Prostate gland (tissue), 2 donors: ENCODE data around the gene ABI3BP. TPM values are rescaled to one million over a fixed set of nuclear protein-coding genes. Genes with fewer than 3 reads are reported as not detected.
A peak's percentile ranks its signal among the peaks of the same experiment; 100 is the strongest.
"Not testable (repeated sequence)": the region's sequence is repeated elsewhere in the genome, so short reads cannot be mapped to it uniquely, and the experiment has no call there.

Source experiments
- DNase-seq: peaks from one replicate; pipeline ENCODE4 v3.0.0-alpha.2; 2019; ENCODE audit warnings: low spot score
- H3K27ac ChIP-seq, 2 donors: fragments of 200-600 bp; sonication (generic); 2 replicates each; pipeline ENCODE4 v1.5.1; 2017 to 2019
- H3K27me3 ChIP-seq: fragments of 200-600 bp; sonication (generic); replicated peaks from 2 replicates; pipeline ENCODE4 v1.5.1; 2019; ENCODE audit not compliant: insufficient read depth
- H3K36me3 ChIP-seq, 2 donors: fragments of 200-600 bp; sonication (generic); 1 replicate in 1 of 2; 2 replicates in 1 of 2; pipeline versions ENCODE4 v1.5.1 to v1.8.1; 2017 to 2019
- H3K4me1 ChIP-seq: fragments of 200-600 bp; sonication (generic); replicated peaks from 2 replicates; pipeline ENCODE4 v1.5.1; 2019
- H3K4me3 ChIP-seq, 2 donors: fragments of 200-600 bp; sonication (generic); 2 replicates each; pipeline ENCODE4 v1.5.1; 2017 to 2019
- H3K9me3 ChIP-seq: fragments of 200-600 bp; sonication (generic); 2 replicates; pipeline ENCODE4 v1.5.1; 2017
- CTCF ChIP-seq, 4 experiments: fragments of 200-600 bp in 2 of 4; fragments of 450-650 bp in 2 of 4; sonication (generic) in 2 of 4; IDR thresholded peaks; 1 replicate in 3 of 4; 2 replicates in 1 of 4; pipeline ENCODE4 v1.5.1; 2016 to 2019; ENCODE audit warnings: antibody characterized with exemption in 4 of 4, mild to moderate bottlenecking in 2 of 4, moderate library complexity in 2 of 4
- POLR2A ChIP-seq: fragments of 450-650 bp; IDR thresholded peaks from one replicate; pipeline ENCODE4 v1.6.1; 2016; ENCODE audit warnings: antibody characterized with exemption, mild to moderate bottlenecking
- POLR2AphosphoS5 ChIP-seq: sonication (generic); formaldehyde crosslinking; IDR thresholded peaks from one replicate; pipeline ENCODE4 v1.6.1; 2017; ENCODE audit warnings: antibody characterized with exemption
- WGBS: methylation state at CpG from one replicate; pipeline ENCODE4 v1.1.5; 2018; 5-methylcytosine and 5-hydroxymethylcytosine counted together
- intact Hi-C: fragments of 100-400 bp; cut with DNase I; formaldehyde crosslinking; loops from one replicate; pipeline ENCODE4 v1.14.2; 2022
- total RNA-seq, 2 donors: library from RNA; depleted of rRNA; stranded (reverse); fragments of >200 nt; gene quantifications; one replicate each; pipeline ENCODE4 v1.1.0, GENCODE V29; 2016

The ABI3BP gene
- total RNA-seq, 2 donors from 2014 or later = 15.3 to 16.6 TPM

GRCh38 chr3:100954199-100954935 is 38.9 kb downstream of the ABI3BP start:
- H3K27ac ChIP-seq = no peak overlapping the region
- 48% methylated on average over 3 of the region's 3 CpGs for WGBS

GRCh38 chr3:100953103-100953502 is 40.1 kb downstream of the ABI3BP start:
- Histone ChIP-seq H3K4me3 (no peak overlapping the region), H3K4me1 (no peaks in the 10 kb centered on the region), H3K9me3 (no peaks in the 10 kb centered on the region), H3K36me3 (no peaks in the 10 kb centered on the region), H3K27me3 (no peaks in the 10 kb centered on the region), H3K27ac (no peak overlapping the region)
- no peak for TF ChIP-seq POLR2AphosphoS5
- TF ChIP-seq POLR2A = no peak
- TF ChIP-seq CTCF (IDR thresholded peaks at IDR 0.05) = no peak
- DNase-seq = no peak
- intact Hi-C loops = no loop called here
- 79% methylated on average over 4 of the region's 4 CpGs for WGBS

More at GRCh38 chr3:100954199-100954935, 38.9 kb downstream of the ABI3BP start:
- TF ChIP-seq POLR2AphosphoS5 (no peak), POLR2A (no peak), CTCF (IDR thresholded peaks at IDR 0.05) (no peak)
- DNase-seq = no peak
- Histone ChIP-seq H3K4me3 (no peak overlapping the region), H3K27me3 (no peaks in the 10 kb centered on the region), H3K36me3 (no peaks in the 10 kb centered on the region), H3K9me3 (no peaks in the 10 kb centered on the region), H3K4me1 (no peaks in the 10 kb centered on the region)
- intact Hi-C loops = no loop called here

GRCh38 chr3:100947119-100947518 is 46.1 kb downstream of the ABI3BP start:
- WGBS = 62% methylated on average over 3 of the region's 3 CpGs
- Histone ChIP-seq H3K36me3 (no peaks in the 10 kb centered on the region), H3K27me3 (no peaks in the 10 kb centered on the region), H3K4me1 (no peaks in the 10 kb centered on the region), H3K9me3 (no peaks in the 10 kb centered on the region), H3K27ac (no peak overlapping the region), H3K4me3 (no peak overlapping the region)
- intact Hi-C loops = no loop called here
- no peak for TF ChIP-seq CTCF (IDR thresholded peaks at IDR 0.05)
- DNase-seq = no peak

GRCh38 chr3:100946096-100946495 is 47.1 kb downstream of the ABI3BP start:
- DNase-seq, H3K27ac ChIP-seq, H3K4me3 ChIP-seq, H3K36me3 ChIP-seq, H3K4me1 ChIP-seq, intact Hi-C loops, H3K9me3 ChIP-seq, H3K27me3 ChIP-seq: not testable (repeated sequence)
- 97% methylated on average over 2 of the region's 2 CpGs for WGBS

- Histone ChIP-seq H3K4me3 (no peak overlapping the region), H3K9me3 (no peaks in the 10 kb centered on the region), H3K27me3 (no peaks in the 10 kb centered on the region), H3K27ac (peak overlapping the region; percentile 23 to 43), H3K36me3 (no peaks in the 10 kb centered on the region), H3K4me1 (no peaks in the 10 kb centered on the region)
- TF ChIP-seq POLR2AphosphoS5 (no peak), CTCF (IDR thresholded peaks at IDR 0.05) (no peak), POLR2A (no peak)
- WGBS = 30% methylated on average over 2 of the region's 2 CpGs
- peak; percentile 10 for DNase-seq
- intact Hi-C loops = no loop called here
Measured at GRCh38 chr3:100941451-100941850, 51.8 kb downstream of the ABI3BP start.
